PC-9 (cell line): Measurements from ENCODE around the gene IWS1. TPM values are rescaled to one million over a fixed set of nuclear protein-coding genes. Genes with fewer than 3 reads are reported as not detected.

Experiments
- BruUV-seq: library from RNA; stranded (reverse); fragments of 400-500 nt; replicated peaks from 2 replicates; lab custom pipeline; 2021; lab: Mats Ljungman, UMichigan
- CTCF ChIA-PET: fragments of 300-600 bp; sonication (Branson Sonifier 250); formaldehyde crosslinking; loops from one replicate; lab custom pipeline; 2022; ENCODE audit warnings: antibody characterized with exemption; lab: Charles Lee
- POLR2A ChIA-PET: fragments of 300-600 bp; sonication (Branson Sonifier 250); formaldehyde crosslinking; loops from one replicate; lab custom pipeline; 2022; ENCODE audit warnings: antibody characterized with exemption; ENCODE audit not compliant: unreplicated experiment; lab: Charles Lee
- DNase-seq, 2 experiments: peaks; one replicate each; pipeline versions ENCODE4 v3.0.0 to v3.0.0-alpha.2; 2015 to 2022; ENCODE audit warnings: mixed read lengths in 1 of 2
- H2AFZ ChIP-seq: fragments of 200-600 bp; sonication (generic); 2 replicates; pipeline ENCODE4 v1.8.1; 2017; ENCODE audit warnings: antibody characterized with exemption
- H3F3A ChIP-seq: fragments of 200-600 bp; sonication (generic); 2 replicates; pipeline ENCODE4 v1.8.1; 2017; ENCODE audit warnings: antibody characterized with exemption, mild to moderate bottlenecking, low read depth; ENCODE audit not compliant: insufficient read depth
- H3K27ac ChIP-seq: fragments of 200-600 bp; sonication (generic); 2 replicates; pipeline ENCODE4 v1.6.1; 2016; ENCODE audit warnings: mixed run types
- H3K27me3 ChIP-seq: fragments of 200-600 bp; sonication (generic); 2 replicates; pipeline ENCODE4 v1.6.1; 2016; ENCODE audit warnings: low read depth, mixed run types; ENCODE audit not compliant: insufficient read depth
- H3K36me3 ChIP-seq: fragments of 200-600 bp; sonication (generic); 2 replicates; pipeline ENCODE4 v1.6.1; 2016; ENCODE audit warnings: low read depth, mixed run types
- H3K4me1 ChIP-seq: fragments of 200-600 bp; sonication (generic); replicated peaks from 2 replicates; pipeline ENCODE4 v1.6.1; 2016; ENCODE audit warnings: mixed run types; ENCODE audit not compliant: insufficient read depth
- H3K4me2 ChIP-seq: fragments of 200-600 bp; sonication (generic); 2 replicates; pipeline ENCODE4 v1.6.1; 2017; ENCODE audit warnings: mixed run types
- H3K4me3 ChIP-seq: fragments of 200-600 bp; sonication (generic); 2 replicates; pipeline ENCODE4 v1.6.1; 2016; ENCODE audit warnings: mixed run types
- H3K79me2 ChIP-seq: fragments of 200-600 bp; sonication (generic); 2 replicates; pipeline ENCODE4 v1.6.1; 2017; ENCODE audit warnings: low read depth, mixed run types
- H3K9me2 ChIP-seq: fragments of 200-600 bp; sonication (generic); 2 replicates; pipeline ENCODE4 v1.8.1; 2017; ENCODE audit warnings: mild to moderate bottlenecking; ENCODE audit not compliant: insufficient read depth
- H3K9me3 ChIP-seq: fragments of 200-600 bp; sonication (generic); 2 replicates; pipeline ENCODE4 v1.8.1; 2016; ENCODE audit warnings: low read depth; ENCODE audit not compliant: insufficient read depth
- H4K20me1 ChIP-seq: fragments of 200-600 bp; sonication (generic); 2 replicates; pipeline ENCODE4 v1.8.1; 2017; ENCODE audit not compliant: insufficient read depth
- CTCF ChIP-seq: fragments of 200-600 bp; sonication (generic); conservative IDR thresholded peaks from 2 replicates; pipeline ENCODE4 v1.6.1; 2017; ENCODE audit warnings: mixed run types, antibody characterized with exemption, mild to moderate bottlenecking, moderate library complexity
- EZH2 ChIP-seq: fragments of 200-600 bp; sonication (generic); IDR thresholded peaks from 2 replicates; pipeline ENCODE4 v1.8.0; 2017; ENCODE audit warnings: antibody characterized with exemption, low read depth
- intact Hi-C: fragments of 100-400 bp; cut with micrococcal nuclease; formaldehyde crosslinking; loops from one replicate; pipeline ENCODE4 v1.10.0; 2022; ENCODE audit not compliant: unreplicated experiment
- total RNA-seq: library from RNA; stranded (reverse); gene quantifications from 2 replicates; pipeline ENCODE4 v1.2.3, GENCODE V29; 2021

Gene IWS1
- total RNA-seq, 1 experiment from 2014 or later = 47.3 TPM

- TF ChIP-seq CTCF = no peak
- no peak for TF ChIP-seq EZH2
- no peaks in the 10 kb centered on the region for H3K27me3 ChIP-seq
- intact Hi-C loops = no loop called here
- no peaks in the 10 kb centered on the region for H3K9me2 ChIP-seq
- H3K4me3 ChIP-seq = no peak overlapping the region
- no peaks in the 10 kb centered on the region for H3K9me3 ChIP-seq
- no peaks in the 10 kb centered on the region for H3K79me2 ChIP-seq
- no TSS peak for BruUV-seq
- ChIA-PET CTCF (no interaction called here), POLR2A (no interaction called here)
- H4K20me1 ChIP-seq = peaks cover 16% of the 10 kb centered on the region
- peak in 1 of 2 experiments; percentile 20 for DNase-seq
- H3K4me2 ChIP-seq = no peak overlapping the region
- H3K27ac ChIP-seq = no peak overlapping the region
- H3K4me1 ChIP-seq = no peaks in the 10 kb centered on the region
- no peak overlapping the region for H2AFZ ChIP-seq
- H3K36me3 ChIP-seq = peaks cover 54% of the 10 kb centered on the region
- H3F3A ChIP-seq = peaks cover 8% of the 10 kb centered on the region; the same call in 1 of the 2 replicates
These were observed 39.8 kb downstream of the IWS1 start for GRCh38 chr2:127486247-127487058.

- no peak overlapping the region for H2AFZ ChIP-seq
- no peaks in the 10 kb centered on the region for H3K9me2 ChIP-seq
- no peak for TF ChIP-seq CTCF
- no peak for TF ChIP-seq EZH2
- peaks cover 16% of the 10 kb centered on the region for H4K20me1 ChIP-seq
- BruUV-seq = no TSS peak
- DNase-seq = peak in 1 of 2 experiments; percentile 30
- no peaks in the 10 kb centered on the region for H3K27me3 ChIP-seq
- no peaks in the 10 kb centered on the region for H3K79me2 ChIP-seq
- intact Hi-C loops = no loop called here
- peaks cover 55% of the 10 kb centered on the region for H3K36me3 ChIP-seq
- peaks cover 14% of the 10 kb centered on the region; the same call in 1 of the 2 replicates for H3F3A ChIP-seq
- ChIA-PET POLR2A (no interaction called here), CTCF (no interaction called here)
- H3K27ac ChIP-seq = no peak overlapping the region
- no peaks in the 10 kb centered on the region for H3K9me3 ChIP-seq
- no peaks in the 10 kb centered on the region for H3K4me1 ChIP-seq
- H3K4me2 ChIP-seq = no peak overlapping the region
- H3K4me3 ChIP-seq = no peak overlapping the region
These were observed 40.6 kb downstream of the IWS1 start for GRCh38 chr2:127485694-127486071.

- no peak overlapping the region for H2AFZ ChIP-seq
- peaks cover 19% of the 10 kb centered on the region; the same call in 1 of the 2 replicates for H3F3A ChIP-seq
- no peaks in the 10 kb centered on the region for H3K79me2 ChIP-seq
- no peak overlapping the region for H3K4me2 ChIP-seq
- POLR2A ChIA-PET = no interaction called here
- no peaks in the 10 kb centered on the region for H3K9me3 ChIP-seq
- peaks cover 16% of the 10 kb centered on the region for H4K20me1 ChIP-seq
- H3K27me3 ChIP-seq = no peaks in the 10 kb centered on the region
- peaks cover 52% of the 10 kb centered on the region for H3K36me3 ChIP-seq
- no peak overlapping the region for H3K27ac ChIP-seq
- no peak overlapping the region for H3K4me3 ChIP-seq
- TF ChIP-seq EZH2 = no peak
- no peak for TF ChIP-seq CTCF
- CTCF ChIA-PET = no interaction called here
- no peaks in the 10 kb centered on the region for H3K9me2 ChIP-seq
- peak in 1 of 2 experiments; percentile 1 for DNase-seq
- intact Hi-C loops = no loop called here
- H3K4me1 ChIP-seq = no peaks in the 10 kb centered on the region
- BruUV-seq = no TSS peak
These were observed 41.1 kb downstream of the IWS1 start for GRCh38 chr2:127485051-127485693.
